ENCODE measurements around the gene HTT-AS. TPM values are rescaled to one million over a fixed set of nuclear protein-coding genes. Genes with fewer than 3 reads are reported as not detected.

Gene HTT-AS
- total RNA-seq, 4 donors from 2014 or later, result not detected

DNA sequence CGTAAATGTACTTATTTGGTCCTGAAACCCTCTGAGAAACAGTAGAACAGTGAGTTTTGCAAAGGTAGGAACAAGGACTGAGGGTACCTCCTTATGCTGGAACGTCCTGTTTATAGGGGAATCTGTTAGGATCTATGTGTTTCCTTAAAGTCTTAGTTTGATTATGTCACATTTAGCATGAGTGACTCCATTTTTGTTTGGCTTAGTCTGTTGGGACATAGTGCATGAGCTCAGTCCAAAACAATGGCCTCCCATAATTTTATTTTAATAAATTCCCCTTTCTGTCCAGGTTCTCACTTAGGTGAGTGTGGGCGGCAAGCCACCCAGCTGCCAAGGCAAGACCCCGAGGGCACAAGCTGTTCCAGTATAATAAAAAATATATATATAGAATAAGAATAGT, 27.7 kb downstream of the HTT-AS start:
- intact Hi-C loops (cut with DNase I; ENCODE audit: low total_unique reads), result no loop called here
- WGBS, 2 donors, result 86% methylated on average over 4 of the region's 4 CpGs
- DNase-seq (ENCODE audit: low spot score in 2 of 2), result no peak
- TF ChIP-seq, protein P1, sequence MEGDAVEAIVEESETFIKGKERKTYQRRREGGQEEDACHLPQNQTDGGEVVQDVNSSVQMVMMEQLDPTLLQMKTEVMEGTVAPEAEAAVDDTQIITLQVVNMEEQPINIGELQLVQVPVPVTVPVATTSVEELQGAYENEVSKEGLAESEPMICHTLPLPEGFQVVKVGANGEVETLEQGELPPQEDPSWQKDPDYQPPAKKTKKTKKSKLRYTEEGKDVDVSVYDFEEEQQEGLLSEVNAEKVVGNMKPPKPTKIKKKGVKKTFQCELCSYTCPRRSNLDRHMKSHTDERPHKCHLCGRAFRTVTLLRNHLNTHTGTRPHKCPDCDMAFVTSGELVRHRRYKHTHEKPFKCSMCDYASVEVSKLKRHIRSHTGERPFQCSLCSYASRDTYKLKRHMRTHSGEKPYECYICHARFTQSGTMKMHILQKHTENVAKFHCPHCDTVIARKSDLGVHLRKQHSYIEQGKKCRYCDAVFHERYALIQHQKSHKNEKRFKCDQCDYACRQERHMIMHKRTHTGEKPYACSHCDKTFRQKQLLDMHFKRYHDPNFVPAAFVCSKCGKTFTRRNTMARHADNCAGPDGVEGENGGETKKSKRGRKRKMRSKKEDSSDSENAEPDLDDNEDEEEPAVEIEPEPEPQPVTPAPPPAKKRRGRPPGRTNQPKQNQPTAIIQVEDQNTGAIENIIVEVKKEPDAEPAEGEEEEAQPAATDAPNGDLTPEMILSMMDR (IDR thresholded peaks at IDR 0.05), result no peak
- TF ChIP-seq POLR2A (IDR thresholded peaks at IDR 0.05), result no peak
- H3K4me3 ChIP-seq (ENCODE audit: low read depth, poor library complexity, severe bottlenecking), result no peak overlapping the region

GRCh38 chr4:3046162-3046561, 28.2 kb downstream of the HTT-AS start:
- intact Hi-C loops (cut with DNase I; ENCODE audit: low total_unique reads), result no loop called here
- no peak overlapping the region for H3K4me3 ChIP-seq (ENCODE audit: low read depth, poor library complexity, severe bottlenecking)
- TF ChIP-seq, protein P1 (IDR thresholded peaks at IDR 0.05), result no peak
- no peak for TF ChIP-seq POLR2A (IDR thresholded peaks at IDR 0.05)
- no peak for DNase-seq (ENCODE audit: low spot score in 2 of 2)
- 76 to 80% methylated on average over 7 of the region's 7 CpGs for WGBS, 2 donors

DNA sequence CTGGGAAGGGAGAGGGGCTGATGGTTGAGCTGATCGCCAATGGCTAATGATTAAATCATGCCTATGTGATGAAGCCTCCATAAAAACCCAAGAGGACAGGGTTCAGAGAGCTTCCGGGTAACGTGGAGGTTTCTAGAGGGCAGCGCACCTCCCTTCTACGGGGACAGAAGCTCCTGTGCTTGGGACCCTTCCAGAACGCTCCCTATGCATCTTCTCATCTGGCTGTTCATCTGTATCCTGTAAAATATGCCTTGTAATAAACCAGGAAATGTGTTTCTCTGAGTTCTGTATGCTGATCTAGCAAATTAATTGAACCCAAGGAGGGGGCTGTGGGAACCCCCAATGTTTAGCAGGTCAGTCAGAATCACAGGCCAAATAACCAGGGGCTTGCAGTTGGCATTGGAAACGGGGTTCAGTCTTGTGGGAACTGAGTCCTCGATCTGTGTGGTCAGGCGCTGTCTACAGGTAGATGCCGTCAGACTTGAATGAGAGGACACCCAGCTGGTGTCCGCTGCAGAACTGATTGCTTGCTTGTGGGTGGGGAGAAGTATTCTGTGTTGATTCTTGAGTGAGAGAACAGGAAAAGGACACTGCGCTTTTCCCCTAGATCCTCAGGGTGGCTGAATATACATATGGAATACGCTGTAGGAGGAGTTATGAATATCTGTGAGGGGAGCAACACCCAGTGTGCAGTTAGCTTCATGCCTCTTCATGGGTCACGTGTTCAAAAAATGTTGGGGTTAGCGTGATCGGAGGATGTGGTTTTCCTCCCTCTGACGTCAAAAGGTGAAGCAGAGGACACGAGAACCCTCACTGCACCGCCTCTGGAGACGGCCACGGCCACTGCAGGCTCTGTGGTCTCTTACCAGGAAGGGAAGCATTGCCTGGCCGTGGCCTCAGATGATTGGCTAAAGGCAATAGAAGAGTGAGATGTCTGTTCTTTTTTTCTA, 29.2 kb downstream of the HTT-AS start:
- H3K4me3 ChIP-seq (ENCODE audit: low read depth, poor library complexity, severe bottlenecking), result no peak overlapping the region
- TF ChIP-seq, protein P1 (IDR thresholded peaks at IDR 0.05), result no peak
- TF ChIP-seq POLR2A (IDR thresholded peaks at IDR 0.05), result no peak
- DNase-seq (ENCODE audit: low spot score in 2 of 2), result peak in 1 of 2 donors; percentile 91
- intact Hi-C loops (cut with DNase I; ENCODE audit: low total_unique reads), result no loop called here
- WGBS, 2 donors, result 75 to 79% methylated on average over 22 of the region's 22 CpGs

DNA sequence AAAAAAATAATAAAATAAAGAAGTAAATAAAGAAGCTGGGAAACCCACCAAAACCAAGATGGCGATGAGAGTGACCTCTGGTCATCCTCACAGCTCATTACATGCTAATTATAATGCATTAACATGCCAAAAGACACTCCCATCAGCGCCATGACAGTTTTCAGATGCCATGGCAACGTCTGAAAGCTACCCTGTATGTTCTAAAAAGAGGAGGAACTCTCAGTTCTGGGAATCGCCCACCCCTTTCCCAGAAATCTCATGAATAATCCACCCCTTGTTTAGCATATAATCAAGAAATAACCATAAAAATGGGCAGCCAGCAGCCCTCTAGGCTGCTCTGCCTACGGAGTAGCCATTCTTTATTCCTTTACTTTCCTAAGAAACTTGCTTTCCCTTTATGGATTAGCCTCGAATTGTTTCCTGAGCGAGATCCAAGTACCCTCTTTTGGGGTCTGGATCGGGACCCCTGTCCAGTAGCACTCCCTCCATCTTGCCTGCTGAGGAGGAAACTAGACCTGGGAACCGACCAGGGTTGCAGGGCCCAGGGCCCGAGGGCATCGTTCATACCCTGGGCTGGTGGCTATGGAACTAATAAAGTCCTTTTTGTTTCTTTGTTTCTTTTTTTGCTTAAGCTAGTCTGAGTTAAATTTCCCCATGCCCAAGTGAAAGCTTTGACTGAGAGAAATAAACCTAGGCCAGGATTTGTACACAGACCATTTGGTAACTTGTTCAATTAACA, 30.9 kb downstream of the HTT-AS start:
- intact Hi-C loops (cut with DNase I; ENCODE audit: low total_unique reads), result no loop called here
- WGBS, 2 donors, result 88 to 91% methylated on average over 11 of the region's 11 CpGs
- peak in 1 of 2 donors; percentile 25 for DNase-seq (ENCODE audit: low spot score in 2 of 2)
- H3K4me3 ChIP-seq (ENCODE audit: low read depth, poor library complexity, severe bottlenecking), result no peak overlapping the region
- no peak for TF ChIP-seq POLR2A (IDR thresholded peaks at IDR 0.05)
- TF ChIP-seq, protein P1 (IDR thresholded peaks at IDR 0.05), result no peak

DNA sequence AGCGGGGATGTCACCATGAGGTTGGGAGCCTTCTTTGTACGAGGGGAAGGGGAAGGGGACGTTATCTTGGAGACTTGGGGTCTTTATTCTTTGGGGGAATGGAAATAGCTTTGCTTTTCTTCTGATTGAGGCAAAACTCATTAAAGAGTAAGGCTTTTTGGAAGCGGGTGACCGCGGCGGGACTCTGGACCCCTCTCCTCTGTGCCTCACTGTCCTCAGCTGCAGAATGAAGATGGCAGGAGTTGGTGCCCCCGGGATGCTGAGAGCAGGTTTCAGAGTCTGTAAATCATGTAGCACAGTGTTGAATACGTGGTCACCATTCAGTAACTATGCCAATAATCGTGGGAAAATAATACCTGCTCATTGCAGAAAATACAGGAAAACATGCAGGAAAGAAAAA, 32.1 kb downstream of the HTT-AS start:
- WGBS, 2 donors, result 55 to 59% methylated on average over 10 of the region's 10 CpGs
- intact Hi-C loops (cut with DNase I; ENCODE audit: low total_unique reads), result no loop called here
- no peak for TF ChIP-seq POLR2A (IDR thresholded peaks at IDR 0.05)
- TF ChIP-seq, protein P1 (IDR thresholded peaks at IDR 0.05), result no peak
- peak overlapping the region; percentile 7 for H3K4me3 ChIP-seq (ENCODE audit: low read depth, poor library complexity, severe bottlenecking)
- peak in 1 of 2 donors; percentile 77 for DNase-seq (ENCODE audit: low spot score in 2 of 2)
